ENCODE results near the gene TMEM196. TPM values are rescaled to one million over a fixed set of nuclear protein-coding genes. Genes with fewer than 3 reads are reported as not detected.

Gene TMEM196
- total and polyA plus RNA-seq, 2 of the 4 experiments (the other 2 are of a cell fraction), result not detected

DNA sequence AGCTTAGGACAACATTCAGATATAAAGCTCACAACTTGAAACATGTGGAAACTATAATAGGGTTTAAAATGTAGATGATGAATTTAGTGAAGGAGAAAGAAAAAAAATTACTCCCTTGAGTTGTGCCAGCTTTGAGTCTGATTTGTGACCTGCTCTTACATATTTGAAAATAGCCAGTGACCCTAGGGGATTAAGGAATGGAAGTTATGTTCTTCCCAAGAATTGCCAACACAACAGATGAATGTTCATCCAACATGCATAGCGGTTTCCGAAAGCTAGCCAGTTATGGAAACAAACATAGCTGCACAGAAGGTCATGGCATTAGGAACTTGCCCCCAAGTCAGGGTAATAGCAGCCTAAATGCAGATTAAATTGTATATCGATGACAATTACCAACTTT lies 10.8 kb downstream of the TMEM196 start:
- in situ Hi-C loops (cut with MboI; ENCODE audit: low sequenced_read_pairs), result loop anchor here (25.0 kb wide), 2 partner anchors 400 to 550 kb away; no protein-coding TSS in a partner anchor
- no peak overlapping the region for H2BK15ac ChIP-seq (ENCODE audit: low read depth, low read length)

More for the DNA sequence above, 10.8 kb downstream of the TMEM196 start:
- ChIA-PET POLR2A (ENCODE audit: unreplicated experiment) (no interaction called here), CTCF (interaction anchor here (1.2 kb wide), 1 partner anchor 15 kb away, joined by 3 read pairs; no protein-coding TSS in a partner anchor)
- no peaks in the 10 kb centered on the region for H3K36me3 ChIP-seq (ENCODE audit: control insufficient read depth, insufficient read depth, low read length)
- no peak overlapping the region for H4K91ac ChIP-seq (ENCODE audit: insufficient read depth, low read depth, low read length)
- BruUV-seq (replicated peaks), result no TSS peak
- no peak overlapping the region for H4K5ac ChIP-seq (ENCODE audit: low read depth, low read length)
- H2AK5ac ChIP-seq (ENCODE audit: low read depth, low read length), result no peak overlapping the region
- H3K18ac ChIP-seq (ENCODE audit: low read depth, low read length), result no peak overlapping the region
- ATAC-seq (ENCODE audit: low read depth) (no peak), DNase-seq (no peak)
- no peak overlapping the region for H3K23ac ChIP-seq (ENCODE audit: low read depth, low read length)
- no peak overlapping the region for H3K9ac ChIP-seq (ENCODE audit: low read depth, low read length)
- no CpG with 5 or more reads among the region's 3 CpGs for WGBS, 2 experiments (ENCODE audit: extremely low coverage in 2 of 2, insufficient read length in 1 of 2)
- no peak for TF ChIP-seq MAZ (IDR thresholded peaks at IDR 0.05; ENCODE audit: borderline replicate concordance, low read depth, low read length)
- TF ChIP-seq BHLHE40 (IDR thresholded peaks at IDR 0.05; ENCODE audit: low read depth, low read length), result no peak
- TF ChIP-seq FOS (IDR thresholded peaks at IDR 0.05; ENCODE audit: low read depth, low read length), result no peak
- TF ChIP-seq, protein P1, sequence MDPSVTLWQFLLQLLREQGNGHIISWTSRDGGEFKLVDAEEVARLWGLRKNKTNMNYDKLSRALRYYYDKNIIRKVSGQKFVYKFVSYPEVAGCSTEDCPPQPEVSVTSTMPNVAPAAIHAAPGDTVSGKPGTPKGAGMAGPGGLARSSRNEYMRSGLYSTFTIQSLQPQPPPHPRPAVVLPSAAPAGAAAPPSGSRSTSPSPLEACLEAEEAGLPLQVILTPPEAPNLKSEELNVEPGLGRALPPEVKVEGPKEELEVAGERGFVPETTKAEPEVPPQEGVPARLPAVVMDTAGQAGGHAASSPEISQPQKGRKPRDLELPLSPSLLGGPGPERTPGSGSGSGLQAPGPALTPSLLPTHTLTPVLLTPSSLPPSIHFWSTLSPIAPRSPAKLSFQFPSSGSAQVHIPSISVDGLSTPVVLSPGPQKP (IDR thresholded peaks at IDR 0.05; ENCODE audit: borderline replicate concordance, low read depth, low read length), result no peak
- TF ChIP-seq POLR2A (IDR thresholded peaks at IDR 0.05; ENCODE audit: low read depth, low read length), result no peak
- TF ChIP-seq, protein P2, sequence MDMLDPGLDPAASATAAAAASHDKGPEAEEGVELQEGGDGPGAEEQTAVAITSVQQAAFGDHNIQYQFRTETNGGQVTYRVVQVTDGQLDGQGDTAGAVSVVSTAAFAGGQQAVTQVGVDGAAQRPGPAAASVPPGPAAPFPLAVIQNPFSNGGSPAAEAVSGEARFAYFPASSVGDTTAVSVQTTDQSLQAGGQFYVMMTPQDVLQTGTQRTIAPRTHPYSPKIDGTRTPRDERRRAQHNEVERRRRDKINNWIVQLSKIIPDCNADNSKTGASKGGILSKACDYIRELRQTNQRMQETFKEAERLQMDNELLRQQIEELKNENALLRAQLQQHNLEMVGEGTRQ (IDR thresholded peaks at IDR 0.05; ENCODE audit: low read depth, low read length), result no peak
- no peak for TF ChIP-seq MAFK (IDR thresholded peaks at IDR 0.05; ENCODE audit: low read depth, low read length)
- no peak for TF ChIP-seq RFX5 (IDR thresholded peaks at IDR 0.05; ENCODE audit: low read depth, low read length)
- TF ChIP-seq NFE2L2 (IDR thresholded peaks at IDR 0.05; ENCODE audit: low read depth, low read length), result no peak
- no peak for TF ChIP-seq MXI1 (IDR thresholded peaks at IDR 0.05; ENCODE audit: borderline replicate concordance, low read depth, low read length)
- no peak for TF ChIP-seq SMC3 (IDR thresholded peaks at IDR 0.05; ENCODE audit: low read depth, low read length)
- no peak for TF ChIP-seq RAD21 (IDR thresholded peaks at IDR 0.05; ENCODE audit: low read length)
- TF ChIP-seq RCOR1 (IDR thresholded peaks at IDR 0.05; ENCODE audit: insufficient replicate concordance, low read length), result no peak
- TF ChIP-seq CHD1 (IDR thresholded peaks at IDR 0.05; ENCODE audit: low read depth, low read length), result no peak
- no peak for TF ChIP-seq CEBPB (IDR thresholded peaks at IDR 0.05; ENCODE audit: low read depth, low read length)
- no peak overlapping the region for H3K4ac ChIP-seq (ENCODE audit: low read depth, low read length)
- H2BK20ac ChIP-seq (ENCODE audit: low read depth, low read length), result no peak overlapping the region
- dilution Hi-C loops (cut with HindIII; ENCODE audit: low sequenced_read_pairs, unreplicated experiment), result loop anchor here (25.0 kb wide), 1 partner anchor 825 kb away; no protein-coding TSS in a partner anchor
- H3K56ac ChIP-seq (ENCODE audit: extremely low read depth, insufficient read depth, low read length), result no peak overlapping the region
- H3K4me3 ChIP-seq (ENCODE audit: insufficient read depth, low read depth, low read length), result no peak overlapping the region
- H4K8ac ChIP-seq (ENCODE audit: low read depth in 2 of 2, low read length in 2 of 2), result no peak overlapping the region
- H3K4me2 ChIP-seq (ENCODE audit: low read depth, low read length), result no peak overlapping the region
- no peaks in the 10 kb centered on the region for H3K79me1 ChIP-seq (ENCODE audit: low read depth in 1 of 2, low read length in 2 of 2)
- H2AK9ac ChIP-seq (replicated peaks; ENCODE audit: low read depth, low read length, poor library complexity), result no peak overlapping the region
- no peak overlapping the region for H2BK120ac ChIP-seq (ENCODE audit: low read depth, low read length)
- H3K9me3 ChIP-seq (ENCODE audit: control insufficient read depth, insufficient read depth, low read length), result no peaks in the 10 kb centered on the region
- no peaks in the 10 kb centered on the region for H4K20me1 ChIP-seq (ENCODE audit: insufficient read depth, low read length)
- no peak overlapping the region for H3K14ac ChIP-seq (replicated peaks; ENCODE audit: low read depth, low read length)
- H3K27me3 ChIP-seq (ENCODE audit: control insufficient read depth, insufficient read depth, low read length), result no peaks in the 10 kb centered on the region
- H3K27ac ChIP-seq (ENCODE audit: insufficient read depth, low read length), result no peak overlapping the region
- intact Hi-C loops (cut with micrococcal nuclease), result no loop called here
- no peak overlapping the region for H2BK5ac ChIP-seq (ENCODE audit: low read depth, low read length, poor library complexity, severe bottlenecking)
- H3K4me1 ChIP-seq (ENCODE audit: control insufficient read depth, insufficient read depth, low read length), result no peaks in the 10 kb centered on the region
- no peaks in the 10 kb centered on the region for H3K9me1 ChIP-seq (ENCODE audit: insufficient read depth, low read length)
- H2AFZ ChIP-seq (replicated peaks; ENCODE audit: low read length, poor library complexity), result no peak overlapping the region
